H1 (cell line): Measurements from ENCODE around the gene TAPT1. TPM values are rescaled to one million over a fixed set of nuclear protein-coding genes. Genes with fewer than 3 reads are reported as not detected.

Experiments
- CTCF ChIA-PET: fragments of 300-600 bp; sonication (Branson Sonifier 250); formaldehyde crosslinking; loops from one replicate; lab custom pipeline; 2021; ENCODE audit not compliant: partially characterized antibody; lab: Charles Lee
- POLR2A ChIA-PET: fragments of 300-600 bp; sonication (Branson Sonifier 250); formaldehyde crosslinking; loops from one replicate; lab custom pipeline; 2021; ENCODE audit warnings: inconsistent platforms; ENCODE audit not compliant: partially characterized antibody; lab: Charles Lee
- DNase-seq, 2 experiments: peaks; one replicate each; pipeline versions ENCODE4 v3.0.0 to v3.0.0-alpha.2; 2010 to 2022; ENCODE audit warnings: low spot score in 2 of 2, low read depth in 1 of 2, mixed read lengths in 1 of 2
- FAIRE-seq: peaks from 2 replicates; lab custom pipeline; 2011; peaks lifted over from hg19 to GRCh38; lab: Jason Lieb, UNC
- H2AFZ ChIP-seq: 2 replicates; pipeline ENCODE4 v1.8.1; 2012; ENCODE audit warnings: low read length, inconsistent platforms
- H2AK5ac ChIP-seq: 2 replicates; pipeline ENCODE4 v1.6.1; 2013; ENCODE audit warnings: low read depth, low read length
- H2BK120ac ChIP-seq: replicated peaks from 2 replicates; pipeline ENCODE3; 2013; ENCODE audit warnings: low read depth, low read length, inconsistent platforms
- H2BK12ac ChIP-seq: 2 replicates; pipeline ENCODE4 v1.6.1; 2013; ENCODE audit warnings: low read depth, low read length
- H2BK15ac ChIP-seq: 2 replicates; pipeline ENCODE4 v1.6.1; 2013; ENCODE audit warnings: low read length
- H2BK20ac ChIP-seq: 2 replicates; pipeline ENCODE4 v1.6.1; 2013; ENCODE audit warnings: low read length
- H2BK5ac ChIP-seq: 2 replicates; pipeline ENCODE4 v1.6.1; 2013; ENCODE audit warnings: low read depth, low read length
- H3K14ac ChIP-seq: 2 replicates; pipeline ENCODE4 v1.6.1; 2013; ENCODE audit warnings: inconsistent platforms; ENCODE audit not compliant: insufficient read length
- H3K18ac ChIP-seq: 2 replicates; pipeline ENCODE4 v1.6.1; 2013; ENCODE audit warnings: low read length; ENCODE audit errors: extremely low read depth
- H3K23ac ChIP-seq: 2 replicates; pipeline ENCODE4 v1.6.1; 2013; ENCODE audit warnings: inconsistent platforms; ENCODE audit not compliant: insufficient read length
- H3K23me2 ChIP-seq: 2 replicates; pipeline ENCODE4 v1.6.1; 2013; ENCODE audit warnings: low read depth, low read length
- H3K27ac ChIP-seq: 2 replicates; pipeline ENCODE4 v1.6.1; 2011; ENCODE audit warnings: low read depth, low read length, inconsistent platforms
- H3K27me3 ChIP-seq, 4 experiments: replicated peaks in 1 of 4; 1 replicate in 1 of 4; 2 replicates in 3 of 4; pipeline versions ENCODE4 v1.6.1 to v1.8.1; 2011 to 2013; ENCODE audit warnings: low read length in 3 of 4, mild to moderate bottlenecking in 3 of 4, inconsistent platforms in 2 of 4, mixed read lengths in 2 of 4, moderate library complexity in 1 of 4; ENCODE audit not compliant: control insufficient read depth in 3 of 4, insufficient read depth in 3 of 4; ENCODE audit errors: extremely low read depth in 1 of 4
- H3K36me3 ChIP-seq, 4 experiments: 2 replicates each; pipeline versions ENCODE4 v1.6.1 to v1.8.1; 2011 to 2013; ENCODE audit warnings: mild to moderate bottlenecking in 4 of 4, low read length in 3 of 4, moderate library complexity in 2 of 4, control low read depth in 1 of 4, inconsistent platforms in 1 of 4; ENCODE audit not compliant: insufficient read depth in 4 of 4, control insufficient read depth in 2 of 4
- H3K4ac ChIP-seq: replicated peaks from 2 replicates; pipeline ENCODE3; 2013; ENCODE audit warnings: low read length, low read depth, mixed read lengths, inconsistent platforms; ENCODE audit not compliant: insufficient read length
- H3K4me1 ChIP-seq, 4 experiments: replicated peaks in 1 of 4; 1 replicate in 1 of 4; 2 replicates in 3 of 4; pipeline versions ENCODE4 v1.6.1 to v1.8.1; 2011 to 2013; ENCODE audit warnings: low read length in 3 of 4, inconsistent platforms in 2 of 4, mixed read lengths in 1 of 4; ENCODE audit not compliant: insufficient read depth in 4 of 4, control insufficient read depth in 3 of 4
- H3K4me2 ChIP-seq, 2 experiments: 2 replicates each; pipeline versions ENCODE4 v1.6.1 to v1.8.1; 2011 to 2013; ENCODE audit warnings: low read depth in 2 of 2, low read length in 2 of 2, control low read depth in 1 of 2, inconsistent platforms in 1 of 2, mild to moderate bottlenecking in 1 of 2; ENCODE audit not compliant: insufficient read depth in 1 of 2
- H3K4me3 ChIP-seq, 4 experiments: fragments of 200-600, 300-600 bp in 1 of 4; sonication (generic), shearing (Covaris generic), sonication (Bioruptor Twin) in 1 of 4; 2 replicates each; pipeline versions ENCODE4 v1.5.1 to v1.8.1; 2011 to 2016; ENCODE audit warnings: low read length in 4 of 4, low read depth in 3 of 4, control low read depth in 2 of 4, inconsistent platforms in 2 of 4, mild to moderate bottlenecking in 2 of 4, mixed read lengths in 1 of 4, moderate library complexity in 1 of 4; ENCODE audit not compliant: insufficient read depth in 2 of 4; ENCODE audit errors: extremely low read depth in 1 of 4
- H3K56ac ChIP-seq: replicated peaks from 2 replicates; pipeline ENCODE3; 2013; ENCODE audit warnings: low read depth, mild to moderate bottlenecking, mixed read lengths, low read length, inconsistent platforms; ENCODE audit not compliant: insufficient read length
- H3K79me1 ChIP-seq: 2 replicates; pipeline ENCODE4 v1.6.1; 2013; ENCODE audit warnings: low read depth, low read length, control low read depth
- H3K79me2 ChIP-seq, 2 experiments: 2 replicates each; pipeline versions ENCODE4 v1.6.1 to v1.8.1; 2012 to 2013; ENCODE audit warnings: low read length in 2 of 2, mild to moderate bottlenecking in 2 of 2, inconsistent platforms in 1 of 2; ENCODE audit not compliant: insufficient read depth in 2 of 2, control insufficient read depth in 1 of 2
- H3K9ac ChIP-seq, 4 experiments: replicated peaks in 1 of 4; 1 replicate in 1 of 4; 2 replicates in 3 of 4; pipeline versions ENCODE4 v1.6.1 to v1.8.1; 2011 to 2013; ENCODE audit warnings: low read depth in 3 of 4, low read length in 3 of 4, control low read depth in 2 of 4, mild to moderate bottlenecking in 2 of 4, moderate library complexity in 2 of 4, inconsistent platforms in 1 of 4; ENCODE audit errors: extremely low read depth in 1 of 4
- H3K9me3 ChIP-seq, 2 experiments: 2 replicates each; pipeline versions ENCODE4 v1.6.1 to v1.8.1; 2012 to 2013; ENCODE audit warnings: mild to moderate bottlenecking in 2 of 2, moderate library complexity in 2 of 2, control low read depth in 1 of 2, inconsistent platforms in 1 of 2, low read depth in 1 of 2, low read length in 1 of 2, mixed read lengths in 1 of 2; ENCODE audit not compliant: insufficient read depth in 2 of 2
- H4K20me1 ChIP-seq, 2 experiments: replicated peaks in 1 of 2; 2 replicates each; pipeline versions ENCODE3 to v1.8.1; 2011 to 2013; ENCODE audit warnings: inconsistent platforms in 2 of 2, low read length in 2 of 2, mild to moderate bottlenecking in 1 of 2; ENCODE audit not compliant: insufficient read depth in 2 of 2, control insufficient read depth in 1 of 2
- H4K5ac ChIP-seq: 2 replicates; pipeline ENCODE4 v1.6.1; 2013; ENCODE audit warnings: low read length, low read depth, mixed read lengths, inconsistent platforms; ENCODE audit not compliant: insufficient read length
- H4K8ac ChIP-seq: 2 replicates; pipeline ENCODE4 v1.8.0; 2013; ENCODE audit warnings: mild to moderate bottlenecking, moderate library complexity, low read length, inconsistent platforms; ENCODE audit not compliant: insufficient read depth; ENCODE audit errors: extremely low read depth
- H4K91ac ChIP-seq: replicated peaks from 2 replicates; pipeline ENCODE3; 2013; ENCODE audit warnings: low read length, mixed read lengths, inconsistent platforms; ENCODE audit not compliant: insufficient read length
- BRCA1 ChIP-seq: IDR thresholded peaks from 2 replicates; pipeline ENCODE4 v1.6.1; 2012; ENCODE audit warnings: low read depth, low read length, improper control_type of control experiment
- RAD21 ChIP-seq, 2 experiments: IDR thresholded peaks in 1 of 2; conservative IDR thresholded peaks in 1 of 2; 2 replicates each; pipeline ENCODE4 v1.6.1; 2011; ENCODE audit warnings: low read depth in 2 of 2, low read length in 2 of 2, improper control_type of control experiment in 1 of 2, inconsistent platforms in 1 of 2, mild to moderate bottlenecking in 1 of 2, moderate library complexity in 1 of 2
- TBP ChIP-seq: IDR thresholded peaks from 2 replicates; pipeline ENCODE4 v1.6.1; 2011; ENCODE audit warnings: low read depth, low read length, improper control_type of control experiment
- TEAD4 ChIP-seq: IDR thresholded peaks from 2 replicates; pipeline ENCODE4 v1.6.1; 2012; ENCODE audit warnings: low read depth, low read length, inconsistent platforms, mixed read lengths
- WGBS, 2 experiments: shearing (Covaris generic) in 1 of 2; methylation state at CpG; one replicate each; pipeline versions ENCODE4 v1.1.6 to v1.1.7; 2013 to 2015; ENCODE audit warnings: low lambda C conversion rate in 2 of 2, mixed read lengths in 2 of 2, inconsistent platforms in 1 of 2, low coverage in 1 of 2, missing lambda C conversion rate in 1 of 2; ENCODE audit not compliant: insufficient replicate concordance in 2 of 2, insufficient coverage in 1 of 2, insufficient read length in 1 of 2; ENCODE audit errors: extremely low coverage in 1 of 2, missing lambda C conversion rate in 1 of 2; 5-methylcytosine and 5-hydroxymethylcytosine counted together
- polyA plus RNA-seq, 7 experiments: library from polyadenylated mRNA; depleted of rRNA in 3 of 7; stranded (reverse) in 5 of 7; unstranded in 2 of 7; fragments of >200 nt in 5 of 7; fragments of 200-250 nt in 2 of 7; gene quantifications; 1 replicate in 5 of 7; 2 replicates in 1 of 7; 4 replicates in 1 of 7; pipeline versions ENCODE4 v1.2.1 to v1.2.3, GENCODE V29; 2011 to 2013; ENCODE audit warnings: missing spikeins in 2 of 7, mixed read lengths in 2 of 7
- total RNA-seq: library from RNA; stranded (reverse); fragmentation: NEBNext Ultra II Directional; extraction: Animal tissue kit (Norgen Biotek cat#: 25700); gene quantifications from 2 replicates; pipeline ENCODE4 v1.2.1, GENCODE V29; 2021

TAPT1 gene
- total and polyA plus RNA-seq, 2 of the 8 experiments (the other 6 are each of a cell fraction or from before 2014, with no cell fraction given), result 4.2 to 15.3 TPM

- WGBS, 2 experiments, result 84% methylated on average over 3 of the region's 6 CpGs; no CpG with 5 or more reads in 1 of the 2 experiments
- H2AFZ ChIP-seq, result no peak overlapping the region
- no peak overlapping the region for H2BK120ac ChIP-seq
- no peak overlapping the region for H2BK20ac ChIP-seq
- no peaks in the 10 kb centered on the region for H3K79me1 ChIP-seq
- no peak overlapping the region for H4K91ac ChIP-seq
- H3K4me1 ChIP-seq, result no peaks in the 10 kb centered on the region
- CTCF ChIA-PET, result interaction anchor here (0.6 to 2.6 kb wide), 6 partner anchors 7 to 445 kb away, joined by 3 to 12 read pairs (median 3); no protein-coding TSS in a partner anchor
- H2AK5ac ChIP-seq, result no peak overlapping the region
- no peak overlapping the region for H3K4me2 ChIP-seq
- no peak overlapping the region for H3K56ac ChIP-seq
- H2BK12ac ChIP-seq, result no peak overlapping the region
- H2BK5ac ChIP-seq, result no peak overlapping the region
- DNase-seq (no peak), FAIRE-seq (peak; percentile 36)
- H3K23ac ChIP-seq, result no peak overlapping the region
- no peaks in the 10 kb centered on the region for H3K9me3 ChIP-seq
- TF ChIP-seq TBP, result no peak
- no peak for TF ChIP-seq RAD21 (IDR thresholded peaks at IDR 0.05 in 1 of 2, conservative IDR thresholded peaks at IDR 0.05 in 1 of 2; ENCODE audit: low read depth in 2 of 2, low read length in 2 of 2)
- no peak for TF ChIP-seq TEAD4
- TF ChIP-seq BRCA1, result no peak
- H2BK15ac ChIP-seq, result no peak overlapping the region
- H3K27ac ChIP-seq, result no peak overlapping the region
- H3K9ac ChIP-seq, result no peak overlapping the region
- H3K18ac ChIP-seq, result no peak overlapping the region
- no peak overlapping the region for H3K4me3 ChIP-seq
- no peak overlapping the region for H4K8ac ChIP-seq
- no peak overlapping the region for H3K14ac ChIP-seq
- H4K5ac ChIP-seq, result no peak overlapping the region
- no peaks in the 10 kb centered on the region for H4K20me1 ChIP-seq
- no peaks in the 10 kb centered on the region for H3K27me3 ChIP-seq
- no peaks in the 10 kb centered on the region for H3K79me2 ChIP-seq
- H3K36me3 ChIP-seq, result no peaks in the 10 kb centered on the region; a peak in 1 of 8 replicates
- no peaks in the 10 kb centered on the region for H3K23me2 ChIP-seq
- no peak overlapping the region for H3K4ac ChIP-seq
- POLR2A ChIA-PET, result interaction anchor here (0.6 to 1.0 kb wide), 2 partner anchors 49 to 167 kb away, joined by 3 to 4 read pairs; partner anchors contain the start of gene PROM1
Measured at GRCh38 chr4:16250661-16251365, 24.5 kb upstream of the TAPT1 start.
